ENCODE measurements around the gene HFE.
"Not testable (repeated sequence)": the region's sequence is repeated elsewhere in the genome, so short reads cannot be mapped to it uniquely, and the experiment has no call there.

HFE gene

DNA sequence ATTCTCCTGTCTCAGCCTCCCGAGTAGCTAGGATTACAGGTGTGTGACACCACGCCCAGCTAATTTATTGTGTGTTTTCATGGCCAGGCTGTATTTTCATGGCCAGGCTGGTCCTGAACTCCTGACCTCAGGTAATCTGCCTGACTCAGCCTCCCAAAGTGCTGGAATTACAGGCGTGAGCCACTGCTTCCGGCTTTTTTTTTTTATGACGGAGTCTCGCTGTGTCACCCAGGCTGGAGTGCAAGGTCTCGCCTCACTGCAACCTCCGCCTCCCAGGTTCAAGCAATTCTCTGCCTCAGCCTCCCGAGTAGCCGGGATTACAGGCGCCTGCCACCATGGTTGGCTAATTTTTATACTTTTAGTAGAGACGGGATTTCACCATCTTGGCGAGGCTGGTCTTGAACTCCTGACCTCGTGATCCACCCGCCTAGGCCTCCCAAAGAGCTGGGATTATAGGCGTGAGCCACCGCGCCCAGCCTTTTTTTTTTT is 34.4 kb upstream of the HFE start:
- H3K4me1 ChIP-seq (ENCODE audit: control insufficient read depth, insufficient read depth, low read length), result peaks cover 31% of the 10 kb centered on the region
- not testable (repeated sequence) for H3K9ac ChIP-seq (ENCODE audit: low read depth, low read length); H3K9me3 ChIP-seq (ENCODE audit: control insufficient read depth, insufficient read depth, low read length); H3K4me3 ChIP-seq (ENCODE audit: low read depth, low read length); H3K27ac ChIP-seq (ENCODE audit: low read depth, low read length); H3K27me3 ChIP-seq (ENCODE audit: control insufficient read depth, insufficient read depth, low read length); H3K36me3 ChIP-seq (ENCODE audit: control insufficient read depth, insufficient read depth, low read length)

- Histone ChIP-seq H3K9me3 (ENCODE audit: control insufficient read depth, insufficient read depth, low read length) (no peaks in the 10 kb centered on the region), H3K4me3 (ENCODE audit: low read depth, low read length) (peak overlapping the region; percentile 79), H3K36me3 (ENCODE audit: control insufficient read depth, insufficient read depth, low read length) (no peaks in the 10 kb centered on the region), H3K27me3 (ENCODE audit: control insufficient read depth, insufficient read depth, low read length) (no peaks in the 10 kb centered on the region), H3K9ac (ENCODE audit: low read depth, low read length) (peak overlapping the region; percentile 97), H3K27ac (ENCODE audit: low read depth, low read length) (peak overlapping the region; percentile 90), H3K4me1 (ENCODE audit: control insufficient read depth, insufficient read depth, low read length) (peaks cover 25% of the 10 kb centered on the region)
Observed at GRCh38 chr6:26053992-26054780, 33.0 kb upstream of the HFE start.

- peak overlapping the region; percentile 90 for H3K27ac ChIP-seq (ENCODE audit: low read depth, low read length)
- peak overlapping the region; percentile 97 for H3K9ac ChIP-seq (ENCODE audit: low read depth, low read length)
- H3K4me1 ChIP-seq (ENCODE audit: control insufficient read depth, insufficient read depth, low read length), result peaks cover 25% of the 10 kb centered on the region
- peak overlapping the region; percentile 79 for H3K4me3 ChIP-seq (ENCODE audit: low read depth, low read length)
- H3K9me3 ChIP-seq (ENCODE audit: control insufficient read depth, insufficient read depth, low read length), result no peaks in the 10 kb centered on the region
- H3K36me3 ChIP-seq (ENCODE audit: control insufficient read depth, insufficient read depth, low read length), result no peaks in the 10 kb centered on the region
- no peaks in the 10 kb centered on the region for H3K27me3 ChIP-seq (ENCODE audit: control insufficient read depth, insufficient read depth, low read length)
Observed at GRCh38 chr6:26054781-26055718, 32.2 kb upstream of the HFE start.

- Histone ChIP-seq H3K4me3 (ENCODE audit: low read depth, low read length) (peak overlapping the region; percentile 79), H3K27me3 (ENCODE audit: control insufficient read depth, insufficient read depth, low read length) (no peaks in the 10 kb centered on the region), H3K9me3 (ENCODE audit: control insufficient read depth, insufficient read depth, low read length) (no peaks in the 10 kb centered on the region), H3K4me1 (ENCODE audit: control insufficient read depth, insufficient read depth, low read length) (peaks cover 25% of the 10 kb centered on the region), H3K36me3 (ENCODE audit: control insufficient read depth, insufficient read depth, low read length) (no peaks in the 10 kb centered on the region), H3K9ac (ENCODE audit: low read depth, low read length) (peak overlapping the region; percentile 97), H3K27ac (ENCODE audit: low read depth, low read length) (peak overlapping the region; percentile 90)
Observed at GRCh38 chr6:26055719-26056582, 31.3 kb upstream of the HFE start.

- Histone ChIP-seq H3K36me3 (ENCODE audit: control insufficient read depth, insufficient read depth, low read length) (no peaks in the 10 kb centered on the region), H3K4me3 (ENCODE audit: low read depth, low read length) (peak overlapping the region; percentile 79), H3K9me3 (ENCODE audit: control insufficient read depth, insufficient read depth, low read length) (no peaks in the 10 kb centered on the region), H3K4me1 (ENCODE audit: control insufficient read depth, insufficient read depth, low read length) (peaks cover 22% of the 10 kb centered on the region), H3K27me3 (ENCODE audit: control insufficient read depth, insufficient read depth, low read length) (no peaks in the 10 kb centered on the region), H3K9ac (ENCODE audit: low read depth, low read length) (peak overlapping the region; percentile 97), H3K27ac (ENCODE audit: low read depth, low read length) (peak overlapping the region; percentile 90)
Observed at GRCh38 chr6:26056583-26057350, 30.5 kb upstream of the HFE start.

DNA sequence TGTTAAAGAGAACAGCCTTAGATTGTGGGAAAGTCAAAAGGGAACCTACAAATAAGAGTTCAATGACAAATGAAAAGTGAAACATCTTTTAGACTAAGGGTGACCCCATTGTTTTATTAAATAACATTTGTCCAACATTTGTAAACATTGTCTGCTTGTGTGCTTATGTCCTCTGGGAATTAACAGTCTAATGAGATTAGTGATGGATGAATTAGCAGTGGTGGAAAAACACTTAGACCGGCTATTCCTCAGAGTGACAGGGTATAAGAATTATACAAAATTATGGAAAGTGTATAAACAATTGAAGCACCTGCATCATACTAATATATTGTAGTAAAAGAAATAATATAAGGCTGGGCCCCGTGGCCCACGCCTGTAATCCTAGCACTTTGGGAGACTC is 29.3 kb upstream of the HFE start:
- Histone ChIP-seq H3K27me3 (ENCODE audit: control insufficient read depth, insufficient read depth, low read length) (no peaks in the 10 kb centered on the region), H3K36me3 (ENCODE audit: control insufficient read depth, insufficient read depth, low read length) (no peaks in the 10 kb centered on the region), H3K4me1 (ENCODE audit: control insufficient read depth, insufficient read depth, low read length) (peaks cover 15% of the 10 kb centered on the region), H3K27ac (ENCODE audit: low read depth, low read length) (peak overlapping the region; percentile 90), H3K9ac (ENCODE audit: low read depth, low read length) (0 out of 2 replicates have a peak overlapping the region, but pooled peaks have one; percentile 31), H3K9me3 (ENCODE audit: control insufficient read depth, insufficient read depth, low read length) (no peaks in the 10 kb centered on the region), H3K4me3 (ENCODE audit: low read depth, low read length) (no peak overlapping the region)

GRCh38 chr6:26058477-26059033 is 28.7 kb upstream of the HFE start:
- H3K4me3 ChIP-seq (ENCODE audit: low read depth, low read length); H3K27me3 ChIP-seq (ENCODE audit: control insufficient read depth, insufficient read depth, low read length); H3K27ac ChIP-seq (ENCODE audit: low read depth, low read length): not testable (repeated sequence)

DNA sequence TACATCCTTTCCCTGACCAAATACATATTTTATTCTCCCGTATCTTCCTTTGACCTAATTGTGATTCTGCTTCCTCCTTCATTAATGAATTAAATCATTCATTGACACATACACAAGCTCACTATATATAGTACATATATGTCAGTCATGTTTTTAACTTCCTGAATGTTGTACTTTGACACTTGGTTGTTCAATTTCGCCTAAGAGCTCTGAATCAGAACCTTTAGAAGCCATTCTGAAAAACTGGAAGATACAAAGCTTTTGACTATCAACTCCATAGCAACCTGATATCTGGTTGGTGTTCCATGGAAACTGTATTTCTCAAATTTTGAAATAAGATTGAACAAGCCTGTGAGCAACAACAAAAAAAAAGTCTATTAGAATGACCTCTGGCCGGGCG is 27.3 kb upstream of the HFE start:
- Histone ChIP-seq H3K27ac (ENCODE audit: low read depth, low read length) (no peak overlapping the region), H3K27me3 (ENCODE audit: control insufficient read depth, insufficient read depth, low read length) (no peaks in the 10 kb centered on the region), H3K36me3 (ENCODE audit: control insufficient read depth, insufficient read depth, low read length) (no peaks in the 10 kb centered on the region), H3K9me3 (ENCODE audit: control insufficient read depth, insufficient read depth, low read length) (no peaks in the 10 kb centered on the region), H3K4me3 (ENCODE audit: low read depth, low read length) (no peak overlapping the region), H3K9ac (ENCODE audit: low read depth, low read length) (no peak overlapping the region), H3K4me1 (ENCODE audit: control insufficient read depth, insufficient read depth, low read length) (peaks cover 13% of the 10 kb centered on the region)

More at GRCh38 chr6:26058477-26059033, 28.7 kb upstream of the HFE start:
- H3K36me3 ChIP-seq (ENCODE audit: control insufficient read depth, insufficient read depth, low read length); H3K9ac ChIP-seq (ENCODE audit: low read depth, low read length); H3K9me3 ChIP-seq (ENCODE audit: control insufficient read depth, insufficient read depth, low read length): not testable (repeated sequence)
- peaks cover 15% of the 10 kb centered on the region for H3K4me1 ChIP-seq (ENCODE audit: control insufficient read depth, insufficient read depth, low read length)

DNA sequence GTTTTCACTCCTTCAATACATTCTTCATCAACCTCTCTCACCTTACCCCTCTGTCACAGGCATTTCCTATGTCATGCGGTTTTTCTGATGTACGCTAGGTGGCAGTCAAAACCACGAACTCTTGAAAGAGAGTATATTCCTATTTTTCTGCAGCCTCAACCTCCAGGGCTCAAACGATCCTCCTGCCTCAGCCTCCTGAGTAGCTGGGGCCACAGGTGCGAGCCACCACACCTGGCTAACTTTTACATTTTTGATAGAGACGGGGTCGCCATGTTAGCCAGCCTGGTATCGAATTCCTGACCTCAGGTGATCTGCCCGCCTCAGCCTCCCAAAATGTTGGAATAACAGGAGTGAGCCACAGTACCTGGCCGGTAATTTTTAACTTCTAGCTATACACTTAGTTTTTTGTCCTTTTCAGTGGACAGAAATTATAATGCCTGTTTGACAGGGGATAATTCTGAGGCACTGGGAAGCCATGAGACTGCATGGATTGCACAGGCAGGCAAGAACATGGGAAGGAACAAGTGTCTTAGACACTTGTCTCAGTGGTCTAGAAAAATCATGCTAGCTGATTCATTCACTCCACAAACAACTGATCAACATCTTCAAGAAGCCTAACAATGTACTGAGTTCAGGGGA is 22.5 kb upstream of the HFE start:
- H3K4me3 ChIP-seq (ENCODE audit: low read depth, low read length), result no peak overlapping the region

More for the DNA sequence above, 22.5 kb upstream of the HFE start:
- Histone ChIP-seq H3K9me3 (ENCODE audit: control insufficient read depth, insufficient read depth, low read length) (no peaks in the 10 kb centered on the region), H3K27me3 (ENCODE audit: control insufficient read depth, insufficient read depth, low read length) (no peaks in the 10 kb centered on the region), H3K4me1 (ENCODE audit: control insufficient read depth, insufficient read depth, low read length) (0 out of 2 replicates have a peak, but pooled peaks cover 5% of the 10 kb centered on the region), H3K9ac (ENCODE audit: low read depth, low read length) (no peak overlapping the region), H3K27ac (ENCODE audit: low read depth, low read length) (no peak overlapping the region), H3K36me3 (ENCODE audit: control insufficient read depth, insufficient read depth, low read length) (no peaks in the 10 kb centered on the region)
